Measurements from ENCODE around the gene ZKSCAN1. TPM values are rescaled to one million over a fixed set of nuclear protein-coding genes. Genes with fewer than 3 reads are reported as not detected.

Gene ZKSCAN1
- polyA plus RNA-seq, 3 donors: 10.4 to 24.3 (median 10.7) TPM

DNA sequence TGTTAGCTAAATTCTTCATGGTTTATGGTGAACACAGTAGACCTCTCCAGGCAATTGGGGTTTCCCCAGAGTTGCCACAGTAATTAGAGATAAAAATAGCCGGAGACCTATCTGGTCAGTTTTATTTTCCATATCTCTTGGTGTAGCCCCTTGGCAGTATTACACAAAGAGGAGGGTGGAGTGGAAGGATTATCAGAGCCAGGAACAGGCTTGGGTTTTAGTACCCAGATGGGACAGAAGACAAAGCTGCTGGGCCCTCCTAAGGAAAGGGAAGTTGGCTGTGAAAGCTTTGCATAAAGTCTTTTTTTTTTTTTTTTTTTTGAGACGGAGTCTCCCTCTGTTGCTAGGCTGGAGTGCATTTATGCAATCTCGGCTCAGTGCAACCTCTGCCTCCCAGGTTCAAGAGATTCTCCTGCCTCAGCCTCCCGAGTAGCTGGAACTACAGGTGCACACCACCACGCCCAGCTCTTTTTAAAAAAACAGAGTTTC is 43.9 kb downstream of the ZKSCAN1 start:
- TF ChIP-seq, protein P1, sequence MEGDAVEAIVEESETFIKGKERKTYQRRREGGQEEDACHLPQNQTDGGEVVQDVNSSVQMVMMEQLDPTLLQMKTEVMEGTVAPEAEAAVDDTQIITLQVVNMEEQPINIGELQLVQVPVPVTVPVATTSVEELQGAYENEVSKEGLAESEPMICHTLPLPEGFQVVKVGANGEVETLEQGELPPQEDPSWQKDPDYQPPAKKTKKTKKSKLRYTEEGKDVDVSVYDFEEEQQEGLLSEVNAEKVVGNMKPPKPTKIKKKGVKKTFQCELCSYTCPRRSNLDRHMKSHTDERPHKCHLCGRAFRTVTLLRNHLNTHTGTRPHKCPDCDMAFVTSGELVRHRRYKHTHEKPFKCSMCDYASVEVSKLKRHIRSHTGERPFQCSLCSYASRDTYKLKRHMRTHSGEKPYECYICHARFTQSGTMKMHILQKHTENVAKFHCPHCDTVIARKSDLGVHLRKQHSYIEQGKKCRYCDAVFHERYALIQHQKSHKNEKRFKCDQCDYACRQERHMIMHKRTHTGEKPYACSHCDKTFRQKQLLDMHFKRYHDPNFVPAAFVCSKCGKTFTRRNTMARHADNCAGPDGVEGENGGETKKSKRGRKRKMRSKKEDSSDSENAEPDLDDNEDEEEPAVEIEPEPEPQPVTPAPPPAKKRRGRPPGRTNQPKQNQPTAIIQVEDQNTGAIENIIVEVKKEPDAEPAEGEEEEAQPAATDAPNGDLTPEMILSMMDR (IDR thresholded peaks at IDR 0.05): no peak
- Histone ChIP-seq H4K20me1 (ENCODE audit: insufficient read depth, low read length) (no peaks in the 10 kb centered on the region), H3K4me2 (replicated peaks; ENCODE audit: extremely low read depth, low read length, poor library complexity, severe bottlenecking) (no peak overlapping the region), H3K4me3 (replicated peaks in 1 of 3; ENCODE audit: low read depth in 2 of 3, low read length in 3 of 3) (no peak overlapping the region), H3K4me1 (ENCODE audit: control insufficient read depth in 1 of 2, insufficient read depth in 2 of 2, low read length in 2 of 2) (no peaks in the 10 kb centered on the region), H3K79me2 (ENCODE audit: insufficient read depth, low read length) (no peaks in the 10 kb centered on the region), H3K27me3 (ENCODE audit: control insufficient read depth in 2 of 2, insufficient read depth in 2 of 2, low read length in 2 of 2) (no peaks in the 10 kb centered on the region), H2AFZ (ENCODE audit: insufficient read depth, low read depth, low read length, poor library complexity, severe bottlenecking) (no peak overlapping the region), H3K9ac (ENCODE audit: insufficient read depth, low read length, poor library complexity, severe bottlenecking) (no peak overlapping the region), H3K36me3 (replicated peaks in 1 of 2; ENCODE audit: control insufficient read depth in 1 of 2, insufficient read depth in 2 of 2, low read length in 2 of 2) (peaks cover 39 to 69% of the 10 kb centered on the region in 2 donors), H3K27ac (ENCODE audit: low read depth in 1 of 2, low read length in 2 of 2) (no peak overlapping the region), H3K9me3 (replicated peaks in 1 of 2; ENCODE audit: control insufficient read depth in 1 of 2, insufficient read depth in 1 of 2, low read length in 2 of 2) (no peaks in the 10 kb centered on the region)
- no peak for DNase-seq
- no peak overlapping the region for H3K4me3 Mint-ChIP-seq
- H3K36me3 Mint-ChIP-seq: peaks cover 53 to 72% of the 10 kb centered on the region in 2 donors
- peaks cover 0 to 6% (median 0%) of the 10 kb centered on the region in 3 donors for H3K27me3 Mint-ChIP-seq (ENCODE audit: low read depth in 3 of 3)
- peaks cover 0 to 1% (median 0%) of the 10 kb centered on the region in 7 donors for H3K9me3 Mint-ChIP-seq
- H3K27ac Mint-ChIP-seq: peak overlapping the region in 1 of 7 donors; percentile 46
- H3K4me1 Mint-ChIP-seq: no peaks in the 10 kb centered on the region
- intact Hi-C loops (cut with micrococcal nuclease): loop anchor here (10.0 kb wide), 2 partner anchors 64 to 144 kb away; partner anchors contain the start of gene TRIM4 (in 2 of the 2)
- 90% methylated on average over 3 of the region's 5 CpGs for WGBS (ENCODE audit: insufficient coverage)

DNA sequence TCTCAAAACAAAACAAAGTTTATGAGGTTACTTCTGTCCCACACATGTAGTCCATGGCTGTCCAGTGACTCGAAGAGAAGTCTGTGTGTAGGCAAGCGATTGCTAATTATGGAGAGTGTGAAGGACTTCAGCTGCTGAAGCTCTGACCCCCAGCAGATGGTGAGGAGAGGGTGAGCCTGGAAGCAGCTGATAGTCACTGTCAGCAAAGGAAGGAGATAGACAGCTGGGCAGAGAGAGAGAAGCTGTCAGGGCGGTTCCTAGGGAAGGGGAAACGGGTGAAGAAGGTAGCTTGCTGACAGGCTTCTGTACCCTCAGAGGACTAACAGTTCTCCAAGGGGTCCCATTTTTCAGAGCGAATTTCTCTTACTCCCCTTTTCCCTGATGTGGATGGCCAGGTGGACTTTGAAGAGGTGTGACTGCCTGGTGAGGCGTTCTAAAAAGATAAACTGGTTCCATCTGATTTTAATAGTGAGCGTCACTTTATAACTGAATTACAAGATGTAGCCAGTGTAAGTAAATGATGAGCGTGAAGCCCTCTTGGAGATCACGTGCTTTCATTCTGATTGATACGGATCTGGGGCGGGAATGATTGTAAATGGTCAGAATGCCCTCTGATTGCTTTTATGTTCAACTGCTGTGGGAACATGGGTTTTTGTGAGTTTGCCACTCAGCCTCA is 46.3 kb downstream of the ZKSCAN1 start:
- Histone ChIP-seq H3K27ac (ENCODE audit: low read depth in 1 of 2, low read length in 2 of 2) (no peak overlapping the region), H3K4me3 (replicated peaks in 1 of 3; ENCODE audit: low read depth in 2 of 3, low read length in 3 of 3) (no peak overlapping the region), H3K27me3 (ENCODE audit: control insufficient read depth in 2 of 2, insufficient read depth in 2 of 2, low read length in 2 of 2) (no peaks in the 10 kb centered on the region), H2AFZ (ENCODE audit: insufficient read depth, low read depth, low read length, poor library complexity, severe bottlenecking) (no peak overlapping the region), H3K36me3 (replicated peaks in 1 of 2; ENCODE audit: control insufficient read depth in 1 of 2, insufficient read depth in 2 of 2, low read length in 2 of 2) (peaks cover 43 to 79% of the 10 kb centered on the region in 2 donors), H3K4me2 (replicated peaks; ENCODE audit: extremely low read depth, low read length, poor library complexity, severe bottlenecking) (no peak overlapping the region), H3K79me2 (ENCODE audit: insufficient read depth, low read length) (no peaks in the 10 kb centered on the region), H3K4me1 (ENCODE audit: control insufficient read depth in 1 of 2, insufficient read depth in 2 of 2, low read length in 2 of 2) (no peaks in the 10 kb centered on the region), H4K20me1 (ENCODE audit: insufficient read depth, low read length) (no peaks in the 10 kb centered on the region), H3K9me3 (replicated peaks in 1 of 2; ENCODE audit: control insufficient read depth in 1 of 2, insufficient read depth in 1 of 2, low read length in 2 of 2) (no peaks in the 10 kb centered on the region), H3K9ac (ENCODE audit: insufficient read depth, low read length, poor library complexity, severe bottlenecking) (no peak overlapping the region)
- TF ChIP-seq, protein P1 (IDR thresholded peaks at IDR 0.05): no peak
- intact Hi-C loops (cut with micrococcal nuclease): no loop called here
- Mint-ChIP-seq H3K36me3 (peaks cover 60 to 79% of the 10 kb centered on the region in 2 donors), H3K4me3 (no peak overlapping the region), H3K9me3 (peaks cover 0 to 1% (median 0%) of the 10 kb centered on the region in 7 donors), H3K27ac (peak overlapping the region in 2 of 7 donors; percentile 14 to 16), H3K4me1 (no peaks in the 10 kb centered on the region), H3K27me3 (ENCODE audit: low read depth in 3 of 3) (peaks cover 0 to 6% (median 1%) of the 10 kb centered on the region in 3 donors)
- no peak for DNase-seq
- WGBS (ENCODE audit: insufficient coverage): 98% methylated on average over 7 of the region's 11 CpGs
